Retina (tissue), 1 donor: ENCODE results near the gene PROP1.
"Not testable (repeated sequence)": the region's sequence is repeated elsewhere in the genome, so short reads cannot be mapped to it uniquely, and the experiment has no call there.

Source experiments
- DNase-seq: peaks from one replicate; pipeline ENCODE4 v3.0.0-alpha.2; 2016

Gene PROP1

DNA sequence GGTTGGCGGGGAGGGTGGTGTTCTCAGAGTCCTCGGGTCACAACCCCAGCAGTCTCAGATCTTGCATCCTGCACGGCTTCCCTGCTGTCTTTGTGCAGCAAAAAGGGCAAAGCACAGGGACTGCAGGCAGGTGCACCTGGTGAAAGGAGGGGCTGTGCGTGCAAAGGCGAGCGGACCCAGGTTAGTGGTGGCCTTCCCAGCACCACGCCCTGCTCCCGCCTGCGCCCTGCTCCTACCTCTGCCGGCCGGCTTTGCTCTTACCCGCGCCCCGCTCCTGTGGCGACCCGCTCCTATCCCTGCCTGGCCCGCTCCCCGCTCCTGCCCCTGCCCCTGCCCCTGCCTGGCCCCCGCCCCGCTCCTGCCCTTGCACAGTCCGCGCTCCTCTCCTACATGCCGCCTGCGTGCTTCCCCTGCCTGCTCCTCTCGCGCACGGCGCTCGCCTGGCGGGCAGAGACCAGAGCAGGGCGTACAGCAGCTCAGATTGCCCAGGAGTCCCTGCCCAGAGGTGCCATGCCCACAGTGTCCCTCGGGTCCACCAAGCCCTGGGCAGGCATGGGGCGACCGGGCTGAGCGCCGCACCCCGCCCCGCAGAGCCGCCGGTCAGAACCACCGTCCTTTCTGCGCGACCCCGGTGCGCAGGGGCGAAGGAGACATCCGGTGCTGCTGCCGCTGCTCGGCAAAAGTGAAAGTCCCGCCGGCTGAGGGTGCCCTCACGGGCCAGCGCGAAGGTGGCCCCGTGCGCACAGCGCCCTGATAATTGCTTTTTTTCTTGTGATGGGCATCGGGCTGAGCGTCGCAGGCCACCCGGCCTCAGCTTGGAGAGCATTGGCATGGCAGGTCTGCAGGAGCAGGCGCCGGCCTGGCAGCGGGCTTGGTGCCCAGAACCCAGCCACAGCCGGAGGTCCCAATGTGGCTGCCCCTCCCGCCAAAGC is 52.0 kb downstream of the PROP1 start:
- peak; percentile 40 for DNase-seq

DNA sequence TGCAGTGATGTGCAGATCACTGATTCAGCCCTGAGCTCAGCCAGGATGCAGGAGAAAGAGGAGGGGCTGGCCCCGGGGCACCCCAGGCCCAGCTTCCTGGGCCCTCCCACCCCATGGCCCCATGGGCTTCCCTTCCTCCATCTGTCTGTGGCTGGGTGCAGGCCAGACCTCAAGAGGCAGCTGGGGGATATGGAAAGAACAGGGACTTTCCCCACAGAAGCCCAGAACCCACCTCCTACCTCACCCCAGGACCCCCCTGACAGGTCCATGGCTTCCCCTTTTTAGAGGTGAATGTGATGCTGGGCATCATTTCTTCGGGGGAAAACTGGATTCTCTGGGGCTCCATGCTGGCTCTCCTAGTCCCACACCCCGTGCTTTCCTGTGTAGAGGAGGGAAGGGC is 53.1 kb downstream of the PROP1 start:
- not testable (repeated sequence) for DNase-seq
